Neuronal stem cell (in vitro differentiated cells): ENCODE measurements around the gene GLYAT.

Experiments used
- DNase-seq: peaks from one replicate; pipeline ENCODE4 v3.0.0-alpha.2; 2013; ENCODE audit warnings: low spot score
- H2AFZ ChIP-seq: one replicate; pipeline ENCODE4 v1.6.1; 2013; ENCODE audit warnings: mild to moderate bottlenecking, low read length, inconsistent platforms
- H2AK5ac ChIP-seq: 2 replicates; pipeline ENCODE4 v1.6.1; 2013; ENCODE audit warnings: low read depth, mild to moderate bottlenecking, inconsistent platforms, low read length, moderate library complexity, mixed read lengths
- H2BK120ac ChIP-seq: 2 replicates; pipeline ENCODE4 v1.6.1; 2013; ENCODE audit warnings: low read depth, mild to moderate bottlenecking, inconsistent platforms, low read length, moderate library complexity, mixed read lengths
- H2BK12ac ChIP-seq: one replicate; pipeline ENCODE4 v1.6.1; 2013; ENCODE audit warnings: low read length, inconsistent platforms
- H2BK15ac ChIP-seq: 2 replicates; pipeline ENCODE4 v1.6.1; 2013; ENCODE audit warnings: mild to moderate bottlenecking, low read length, inconsistent platforms, mixed read lengths
- H2BK5ac ChIP-seq: one replicate; pipeline ENCODE4 v1.6.1; 2013; ENCODE audit warnings: inconsistent platforms, mild to moderate bottlenecking, low read length, moderate library complexity
- H3K14ac ChIP-seq: one replicate; pipeline ENCODE4 v1.6.1; 2013; ENCODE audit warnings: low read length, inconsistent platforms
- H3K18ac ChIP-seq: 2 replicates; pipeline ENCODE4 v1.6.1; 2013; ENCODE audit warnings: low read length, inconsistent platforms
- H3K23ac ChIP-seq: 2 replicates; pipeline ENCODE4 v1.6.1; 2013; ENCODE audit warnings: low read depth, mild to moderate bottlenecking, mixed read lengths, low read length, inconsistent platforms; ENCODE audit not compliant: poor library complexity
- H3K27ac ChIP-seq: replicated peaks from 3 replicates; pipeline ENCODE4 v1.5.1; 2013; ENCODE audit warnings: low read length, inconsistent platforms
- H3K27me3 ChIP-seq, 3 experiments: 2 replicates each; pipeline ENCODE4 v1.6.1; 2013; ENCODE audit warnings: low read length in 3 of 3, mild to moderate bottlenecking in 2 of 3, inconsistent platforms in 1 of 3, low read depth in 1 of 3, mixed read lengths in 1 of 3, moderate library complexity in 1 of 3; ENCODE audit not compliant: control insufficient read depth in 3 of 3, insufficient read depth in 3 of 3
- H3K36me3 ChIP-seq, 2 donors: replicated peaks in 1 of 2; 2 replicates each; pipeline ENCODE4 v1.6.1; 2013; ENCODE audit warnings: low read length in 2 of 2; ENCODE audit not compliant: control insufficient read depth in 2 of 2, insufficient read depth in 2 of 2
- H3K4ac ChIP-seq: 2 replicates; pipeline ENCODE4 v1.6.1; 2013; ENCODE audit warnings: inconsistent platforms, mild to moderate bottlenecking, low read length, moderate library complexity
- H3K4me1 ChIP-seq, 2 donors: 1 replicate in 1 of 2; 2 replicates in 1 of 2; pipeline ENCODE4 v1.6.1; 2013; ENCODE audit warnings: low read length in 2 of 2, low read depth in 1 of 2; ENCODE audit not compliant: control insufficient read depth in 2 of 2, insufficient read depth in 1 of 2
- H3K4me2 ChIP-seq: one replicate; pipeline ENCODE4 v1.6.1; 2013; ENCODE audit warnings: mild to moderate bottlenecking, low read length, inconsistent platforms; ENCODE audit not compliant: insufficient read depth, poor library complexity, severe bottlenecking
- H3K4me3 ChIP-seq, 2 donors: 2 replicates each; pipeline ENCODE4 v1.5.1; 2013; ENCODE audit warnings: low read length in 2 of 2, mild to moderate bottlenecking in 2 of 2, inconsistent platforms in 1 of 2, moderate library complexity in 1 of 2
- H3K79me1 ChIP-seq: one replicate; pipeline ENCODE4 v1.6.1; 2013; ENCODE audit warnings: low read depth, mild to moderate bottlenecking, inconsistent platforms, low read length, moderate library complexity
- H3K9ac ChIP-seq: one replicate; pipeline ENCODE4 v1.6.1; 2013; ENCODE audit warnings: mild to moderate bottlenecking, low read depth, low read length, inconsistent platforms; ENCODE audit not compliant: poor library complexity
- H3K9me3 ChIP-seq, 2 donors: replicated peaks in 1 of 2; 2 replicates each; pipeline versions ENCODE3 to v1.6.1; 2013; ENCODE audit warnings: low read length in 2 of 2, mild to moderate bottlenecking in 2 of 2, inconsistent platforms in 1 of 2, low read depth in 1 of 2, mixed read lengths in 1 of 2, moderate library complexity in 1 of 2; ENCODE audit not compliant: control insufficient read depth in 2 of 2, insufficient read depth in 1 of 2
- H4K8ac ChIP-seq: one replicate; pipeline ENCODE4 v1.6.1; 2013; ENCODE audit warnings: low read depth, mild to moderate bottlenecking, inconsistent platforms, low read length, moderate library complexity
- H4K91ac ChIP-seq: one replicate; pipeline ENCODE4 v1.6.1; 2013; ENCODE audit warnings: low read length, low read depth, mild to moderate bottlenecking, inconsistent platforms; ENCODE audit not compliant: poor library complexity
- WGBS, 2 donors: extraction: QIAGEN DNeasy Blood & Tissue Kit; methylation state at CpG; one replicate each; pipeline ENCODE4 v1.1.7; 2013; ENCODE audit warnings: missing lambda C conversion rate in 2 of 2, mixed read lengths in 1 of 2; ENCODE audit not compliant: insufficient read length in 2 of 2, insufficient replicate concordance in 1 of 2; ENCODE audit errors: extremely low coverage in 2 of 2; 5-methylcytosine and 5-hydroxymethylcytosine counted together

The GLYAT gene

GRCh38 chr11:58659404-58659803 is 72.3 kb downstream of the GLYAT start:
- no peak overlapping the region for H3K14ac ChIP-seq
- H2BK15ac ChIP-seq, result no peak overlapping the region
- H3K18ac ChIP-seq, result no peak overlapping the region
- no peak overlapping the region for H2BK120ac ChIP-seq
- no peak overlapping the region for H3K23ac ChIP-seq
- DNase-seq, result no peak
- H3K27me3 ChIP-seq, result no peaks in the 10 kb centered on the region
- no peaks in the 10 kb centered on the region for H3K4me1 ChIP-seq
- no peak overlapping the region for H4K91ac ChIP-seq
- H3K9ac ChIP-seq, result no peak overlapping the region
- H2BK12ac ChIP-seq, result no peak overlapping the region
- no peak overlapping the region for H2BK5ac ChIP-seq
- WGBS, 2 donors, result no CpG with 5 or more reads among the region's 2 CpGs
- H2AFZ ChIP-seq, result no peak overlapping the region
- H3K27ac ChIP-seq, result no peak overlapping the region
- H3K4ac ChIP-seq, result no peak overlapping the region
- no peak overlapping the region for H3K4me3 ChIP-seq
- H3K9me3 ChIP-seq, result no peaks in the 10 kb centered on the region
- no peak overlapping the region for H2AK5ac ChIP-seq
- H3K79me1 ChIP-seq, result no peaks in the 10 kb centered on the region
- no peaks in the 10 kb centered on the region for H3K36me3 ChIP-seq
- H3K4me2 ChIP-seq, result no peak overlapping the region
- H4K8ac ChIP-seq, result no peak overlapping the region
